GM12878 (cell line): ENCODE results near the gene HOXD11.

Experiments used
- CTCF ChIP-seq, 3 experiments: IDR thresholded peaks in 2 of 3; conservative IDR thresholded peaks in 1 of 3; 2 replicates each; pipeline ENCODE4 v1.5.1; 2011; ENCODE audit warnings: low read depth in 3 of 3, low read length in 3 of 3, mild to moderate bottlenecking in 3 of 3, control low read depth in 2 of 3, moderate library complexity in 2 of 3, inconsistent platforms in 1 of 3, mixed read lengths in 1 of 3; ENCODE audit not compliant: control insufficient read depth in 2 of 3, insufficient read depth in 1 of 3; ENCODE audit errors: extremely low read depth in 1 of 3
- GABPA ChIP-seq: IDR thresholded peaks from 2 replicates; pipeline ENCODE4 v1.6.1; 2014; ENCODE audit warnings: antibody characterized with exemption, low read depth, mild to moderate bottlenecking, inconsistent platforms
- HDAC2 ChIP-seq: fragments of 200-600 bp; sonication (generic); IDR thresholded peaks from 2 replicates; pipeline ENCODE4 v1.6.1; 2017
- POLR2A ChIP-seq: IDR thresholded peaks from 2 replicates; pipeline ENCODE4 v1.6.1; 2011; ENCODE audit warnings: low read depth, mild to moderate bottlenecking, low read length
- SPI1 ChIP-seq: IDR thresholded peaks from 2 replicates; pipeline ENCODE4 v1.6.1; 2011; ENCODE audit warnings: low read depth, mild to moderate bottlenecking, low read length, moderate library complexity, borderline replicate concordance; ENCODE audit not compliant: insufficient read depth
- ZNF274 ChIP-seq: IDR thresholded peaks from one replicate; pipeline ENCODE4 v1.8.0; 2011; ENCODE audit not compliant: insufficient read length, insufficient read depth

GRCh38 chr2:176120364-176121189 lies 13.5 kb downstream of the HOXD11 start:
- TF ChIP-seq CTCF (IDR thresholded peaks at IDR 0.05 in 2 of 3, conservative IDR thresholded peaks at IDR 0.05 in 1 of 3; ENCODE audit: control insufficient read depth in 2 of 3, extremely low read depth in 1 of 3, insufficient read depth in 1 of 3, low read depth in 3 of 3, low read length in 3 of 3), result no peak
- no peak for TF ChIP-seq ZNF274
- TF ChIP-seq GABPA, result no peak
- no peak for TF ChIP-seq HDAC2
- no peak for TF ChIP-seq SPI1
- no peak for TF ChIP-seq POLR2A
